ENCODE data around the gene MED22. TPM values are rescaled to one million over a fixed set of nuclear protein-coding genes. Genes with fewer than 3 reads are reported as not detected.

Gene MED22
- total RNA-seq, 2 experiments from 2014 or later: 42.3 to 45.2 TPM

DNA sequence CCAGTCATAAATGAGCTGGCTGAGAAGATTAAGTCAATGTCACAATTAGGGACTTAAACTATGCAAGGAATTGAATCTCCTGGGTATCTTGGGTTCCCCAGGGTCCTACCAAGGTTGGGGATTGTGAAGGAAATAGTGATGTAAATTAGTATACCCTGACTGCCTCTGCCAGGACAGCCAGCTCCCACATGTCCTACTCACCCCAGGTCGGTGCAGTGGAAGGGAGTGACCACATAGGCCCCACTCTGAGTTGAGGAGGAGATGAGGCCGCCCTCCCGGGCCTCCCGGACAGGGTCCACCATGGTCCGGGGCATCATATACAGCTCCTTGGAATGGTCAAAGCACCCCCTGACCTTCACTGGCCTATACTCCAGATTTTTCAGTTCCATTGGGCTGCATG lies 5.6 kb upstream of the MED22 start:
- Mint-ChIP-seq H3K27me3 (no peaks in the 10 kb centered on the region), H3K4me1 (peaks cover 50% of the 10 kb centered on the region), H3K27ac (peak overlapping the region; percentile 45), H3K36me3 (peaks cover 40% of the 10 kb centered on the region), H3K9me3 (no peaks in the 10 kb centered on the region), H3K4me3 (no peak overlapping the region)
- DNase-seq: no peak

DNA sequence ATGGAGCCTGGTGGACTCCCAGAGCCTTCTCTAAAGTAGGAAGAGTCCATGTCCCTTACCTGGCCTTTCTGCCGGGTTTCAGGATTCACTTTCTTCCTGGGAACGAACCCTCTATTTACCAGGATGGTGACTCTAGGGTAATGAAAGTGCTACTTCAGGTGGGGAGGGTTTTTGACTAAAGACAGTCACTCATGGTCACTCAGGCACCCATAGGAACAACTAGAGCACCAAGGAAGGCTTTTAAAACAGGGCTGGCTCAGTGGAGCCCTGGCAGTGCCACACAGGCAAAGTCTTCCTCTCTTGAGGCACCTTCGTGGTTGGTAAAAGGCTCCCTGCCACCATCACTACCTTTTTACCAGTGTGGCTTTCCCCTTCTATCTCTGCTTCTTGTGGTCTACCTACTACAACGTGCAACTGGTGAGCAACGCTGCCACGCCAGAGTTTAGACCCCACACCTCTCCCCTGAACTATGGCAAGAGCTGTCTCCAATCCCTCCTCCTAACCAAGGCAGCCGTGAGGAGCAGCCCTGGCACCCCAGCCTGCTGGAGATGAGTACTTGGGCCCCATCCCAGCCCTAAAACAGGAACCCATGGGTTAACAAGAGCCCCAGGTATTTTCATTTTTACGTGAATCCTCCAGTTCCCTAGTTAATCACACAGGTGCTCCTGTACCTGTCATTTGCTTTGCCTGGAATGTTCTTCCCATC lies 4.9 kb upstream of the MED22 start:
- DNase-seq: no peak
- Mint-ChIP-seq H3K27me3 (peaks cover 4% of the 10 kb centered on the region), H3K9me3 (no peaks in the 10 kb centered on the region), H3K27ac (peak overlapping the region; percentile 65), H3K4me1 (peaks cover 43% of the 10 kb centered on the region), H3K4me3 (no peak overlapping the region), H3K36me3 (peaks cover 47% of the 10 kb centered on the region)

DNA sequence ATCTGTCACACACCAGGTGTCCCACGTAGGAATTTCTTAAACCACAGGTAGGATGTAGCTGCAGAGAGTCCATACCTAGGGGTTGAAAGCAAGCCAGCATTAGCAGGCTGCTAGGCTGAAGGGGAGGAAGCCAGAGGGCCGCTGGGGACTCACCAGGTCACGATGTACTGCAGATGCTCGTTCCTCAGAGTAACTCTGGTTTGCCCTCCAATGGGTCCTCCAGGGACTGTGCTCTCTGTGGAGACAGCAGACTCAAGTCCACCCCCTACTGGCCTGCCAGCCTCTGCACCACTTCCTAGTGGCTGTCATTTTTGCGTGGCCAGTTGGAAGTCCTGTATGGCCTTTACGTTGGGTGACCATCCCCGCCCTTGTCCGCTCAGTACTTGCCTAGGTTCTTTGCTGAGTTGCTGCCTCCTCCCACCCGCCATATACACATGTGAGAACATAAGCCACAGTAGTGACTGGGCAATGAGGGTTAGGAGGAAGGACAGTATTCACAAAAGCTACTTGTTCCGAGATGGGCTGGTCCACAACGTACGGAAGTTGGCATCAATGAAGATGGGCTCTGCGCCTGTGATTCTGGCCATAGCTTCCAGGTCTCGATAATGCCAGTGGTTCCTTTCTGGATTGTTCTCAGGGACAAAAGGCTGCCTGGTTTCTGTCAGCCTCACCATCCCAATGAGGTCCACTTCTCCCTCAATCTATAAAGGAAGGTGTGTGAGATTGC lies 4.1 kb upstream of the MED22 start:
- Mint-ChIP-seq H3K27me3 (peaks cover 4% of the 10 kb centered on the region), H3K9me3 (no peaks in the 10 kb centered on the region), H3K4me1 (peaks cover 39% of the 10 kb centered on the region), H3K36me3 (peaks cover 49% of the 10 kb centered on the region), H3K27ac (peak overlapping the region; percentile 34), H3K4me3 (peak overlapping the region; percentile 14)
- DNase-seq: peak; percentile 55

DNA sequence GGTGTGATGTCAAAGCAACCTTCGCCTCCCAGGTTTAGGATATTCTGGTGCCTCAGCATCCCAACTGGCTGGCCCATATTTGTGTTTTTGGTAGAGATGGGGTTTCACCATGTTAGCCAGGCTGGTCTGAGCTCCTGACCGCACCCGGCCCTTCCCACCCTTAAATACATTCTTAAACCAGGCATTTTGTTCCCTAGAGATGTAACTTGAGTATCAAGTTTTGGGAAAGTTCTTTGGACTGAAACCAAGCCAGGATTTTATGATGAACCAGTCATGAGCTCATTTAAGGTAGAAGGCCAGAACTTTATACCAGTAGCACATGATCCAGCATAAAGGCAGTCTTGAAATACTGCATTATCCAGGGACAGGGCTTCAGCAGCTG lies 3.6 kb upstream of the MED22 start:
- H3K36me3 Mint-ChIP-seq: peaks cover 55% of the 10 kb centered on the region
- DNase-seq: no peak
- H3K27ac Mint-ChIP-seq: peak overlapping the region; percentile 56
- H3K4me3 Mint-ChIP-seq: peak overlapping the region; percentile 18
- peaks cover 44% of the 10 kb centered on the region for H3K4me1 Mint-ChIP-seq
- peaks cover 4% of the 10 kb centered on the region for H3K27me3 Mint-ChIP-seq
- H3K9me3 Mint-ChIP-seq: no peaks in the 10 kb centered on the region

DNA sequence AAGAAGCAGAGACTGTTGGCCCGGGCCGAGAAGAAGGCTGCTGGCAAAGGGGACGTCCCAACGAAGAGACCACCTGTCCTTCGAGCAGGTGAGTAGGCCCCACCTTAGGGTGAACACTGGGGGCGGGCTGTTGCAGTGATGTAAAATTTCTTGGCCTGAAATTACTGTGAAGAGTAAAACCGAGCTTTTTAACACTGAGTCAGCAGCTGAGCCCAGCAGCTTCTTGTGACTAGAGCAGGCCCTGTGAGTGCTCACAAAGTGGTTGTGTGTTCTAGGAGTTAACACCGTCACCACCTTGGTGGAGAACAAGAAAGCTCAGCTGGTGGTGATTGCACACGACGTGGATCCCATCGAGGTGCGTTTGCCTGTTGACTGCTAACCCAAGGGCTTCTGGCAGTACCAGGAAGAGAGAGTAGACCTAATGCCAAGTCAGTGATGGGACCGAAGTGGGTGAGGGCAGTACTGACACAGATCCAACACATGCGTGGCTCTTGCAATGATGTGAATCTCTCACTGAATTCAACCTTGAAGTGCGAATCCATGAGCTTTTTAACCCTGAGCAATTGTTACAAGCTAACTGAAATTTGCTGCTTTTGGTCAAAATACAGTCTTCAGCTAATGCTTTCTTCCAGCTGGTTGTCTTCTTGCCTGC lies 2.2 kb upstream of the MED22 start:
- no peak for DNase-seq
- H3K27ac Mint-ChIP-seq: peak overlapping the region; percentile 99
- H3K36me3 Mint-ChIP-seq: peaks cover 61% of the 10 kb centered on the region
- H3K4me1 Mint-ChIP-seq: peaks cover 50% of the 10 kb centered on the region
- peaks cover 4% of the 10 kb centered on the region for H3K27me3 Mint-ChIP-seq
- H3K4me3 Mint-ChIP-seq: peak overlapping the region; percentile 100
- no peaks in the 10 kb centered on the region for H3K9me3 Mint-ChIP-seq

DNA sequence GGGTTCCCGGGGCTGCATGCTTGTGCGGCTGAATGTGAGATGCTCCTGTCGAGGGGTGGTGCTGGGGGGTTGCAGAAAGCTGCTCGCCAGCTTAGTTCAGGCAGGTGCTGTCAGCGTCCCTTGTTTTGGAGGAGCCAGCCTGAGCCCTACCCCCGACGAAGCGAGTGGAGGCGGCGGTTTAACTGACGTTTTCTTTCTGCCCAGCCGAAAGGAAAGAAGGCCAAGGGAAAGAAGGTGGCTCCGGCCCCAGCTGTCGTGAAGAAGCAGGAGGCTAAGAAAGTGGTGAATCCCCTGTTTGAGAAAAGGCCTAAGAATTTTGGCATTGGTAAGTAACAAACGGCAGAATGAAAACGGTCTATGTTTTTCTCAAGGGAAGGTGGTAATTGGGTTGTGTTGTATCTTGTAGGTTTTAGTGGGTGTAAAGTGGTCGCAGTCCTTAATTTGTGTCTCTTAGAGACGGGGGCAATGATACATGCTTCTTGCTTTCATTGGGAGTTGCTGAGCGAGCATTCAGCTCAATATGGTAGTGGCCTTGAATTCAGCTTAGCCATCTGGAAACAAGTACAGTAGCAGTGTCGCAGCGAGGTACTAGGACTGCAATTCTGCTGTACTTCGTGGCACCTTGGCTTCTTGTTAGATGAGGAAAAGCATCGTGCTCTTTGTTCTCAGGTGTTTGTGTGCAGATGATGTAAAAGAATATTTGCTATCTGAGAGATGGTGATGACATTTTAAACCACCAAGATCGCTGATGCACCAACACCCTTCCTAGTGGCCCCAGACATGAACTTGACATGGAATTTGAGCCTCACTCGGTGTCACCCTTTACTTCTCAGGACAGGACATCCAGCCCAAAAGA lies 1.0 kb upstream of the MED22 start:
- no peaks in the 10 kb centered on the region for H3K9me3 Mint-ChIP-seq

DNA sequence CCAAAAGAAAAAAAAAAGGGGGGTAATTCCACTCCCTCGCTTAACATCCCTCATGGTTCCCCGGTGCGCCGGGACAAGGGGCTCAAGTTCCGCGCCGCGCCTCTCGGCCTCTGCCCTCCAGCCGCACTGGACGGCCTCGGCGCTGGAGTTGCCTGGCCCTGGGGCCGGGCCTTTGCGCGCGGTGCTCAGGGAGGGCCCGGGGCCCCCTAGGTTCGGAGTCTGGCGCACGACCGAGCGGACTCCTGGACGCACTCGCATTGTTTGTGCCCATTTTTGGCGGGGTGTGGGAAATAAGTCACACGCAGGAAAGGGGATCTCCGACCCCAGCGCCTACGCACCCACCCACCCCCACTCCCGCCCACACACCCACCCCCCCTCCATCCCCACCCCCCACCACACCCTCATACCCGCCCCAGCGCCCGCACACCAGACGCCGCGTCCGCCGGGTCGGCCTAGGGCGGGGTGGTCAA lies 381 bp downstream of the MED22 start:
- Mint-ChIP-seq H3K4me1 (peaks cover 40% of the 10 kb centered on the region), H3K27me3 (peaks cover 4% of the 10 kb centered on the region), H3K27ac (peak overlapping the region; percentile 99), H3K9me3 (no peaks in the 10 kb centered on the region), H3K36me3 (peaks cover 62% of the 10 kb centered on the region), H3K4me3 (peak overlapping the region; percentile 100)
- DNase-seq: peak; percentile 57

More for the DNA sequence above, 1.0 kb upstream of the MED22 start:
- Mint-ChIP-seq H3K4me1 (peaks cover 44% of the 10 kb centered on the region), H3K4me3 (peak overlapping the region; percentile 100), H3K27me3 (peaks cover 4% of the 10 kb centered on the region), H3K36me3 (peaks cover 67% of the 10 kb centered on the region), H3K27ac (peak overlapping the region; percentile 99)
- DNase-seq: no peak

DNA sequence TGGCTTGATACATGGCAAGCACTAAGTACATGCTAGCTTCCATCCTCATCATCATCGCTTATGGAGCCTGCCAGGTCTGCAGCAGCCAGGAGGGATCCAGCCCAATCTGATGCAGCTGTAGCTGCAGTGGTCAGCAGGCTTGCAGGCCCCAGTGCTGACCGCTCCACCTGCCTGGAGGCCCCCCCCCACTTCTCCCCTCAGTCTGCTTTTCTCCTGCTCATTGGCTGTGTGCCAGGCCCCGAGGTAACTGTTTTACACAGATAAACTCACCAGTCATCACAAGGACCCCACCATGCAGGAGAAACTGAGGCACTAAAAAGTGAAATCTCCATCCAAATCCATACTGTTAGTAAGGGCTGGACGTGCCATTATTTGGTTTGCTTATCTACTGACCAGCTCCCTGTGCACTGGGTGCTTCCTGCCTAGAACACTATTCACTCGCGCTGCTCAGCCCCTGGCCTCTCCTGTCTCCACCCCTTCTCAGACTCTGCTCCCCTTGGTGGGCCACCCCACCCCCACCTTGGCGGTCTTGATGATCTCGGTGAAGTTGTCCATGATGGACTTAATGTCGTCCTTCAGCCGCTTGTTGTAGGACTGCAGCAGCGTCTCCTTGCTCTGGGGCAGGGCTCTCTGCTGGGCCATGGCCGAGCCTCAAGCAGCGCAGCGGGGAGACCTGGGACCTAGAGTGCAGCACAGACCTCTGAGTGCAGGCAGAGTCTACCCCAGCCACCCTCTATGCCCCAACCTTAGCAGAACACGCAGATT lies 1.7 kb downstream of the MED22 start:
- Mint-ChIP-seq H3K36me3 (peaks cover 57% of the 10 kb centered on the region), H3K9me3 (no peaks in the 10 kb centered on the region), H3K27me3 (peaks cover 4% of the 10 kb centered on the region), H3K4me1 (peaks cover 35% of the 10 kb centered on the region), H3K4me3 (peak overlapping the region; percentile 100), H3K27ac (peak overlapping the region; percentile 95)
- no peak for DNase-seq

DNA sequence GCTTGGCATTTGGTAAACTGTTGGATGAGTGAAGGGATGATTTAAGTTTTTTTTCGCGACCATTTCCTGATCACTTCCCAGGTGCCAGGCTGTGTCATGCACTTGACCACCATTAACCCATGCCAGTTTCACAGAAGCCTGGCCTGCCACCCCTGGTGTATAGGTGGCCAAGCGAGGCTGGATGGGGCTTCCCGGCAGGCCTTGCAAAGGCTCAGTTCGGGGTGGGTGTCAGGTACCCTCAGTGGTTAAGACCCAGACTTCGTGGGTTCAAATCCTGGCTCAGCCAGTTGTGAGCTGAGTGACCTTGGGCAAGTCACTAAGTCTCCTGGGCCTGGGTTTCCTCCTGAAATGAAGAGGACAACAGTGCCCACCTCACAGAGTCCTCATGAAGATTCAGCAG lies 2.3 kb downstream of the MED22 start:
- Mint-ChIP-seq H3K4me1 (peaks cover 39% of the 10 kb centered on the region), H3K27me3 (peaks cover 4% of the 10 kb centered on the region), H3K36me3 (peaks cover 59% of the 10 kb centered on the region), H3K9me3 (no peaks in the 10 kb centered on the region), H3K27ac (no peak overlapping the region), H3K4me3 (no peak overlapping the region)
- no peak for DNase-seq

DNA sequence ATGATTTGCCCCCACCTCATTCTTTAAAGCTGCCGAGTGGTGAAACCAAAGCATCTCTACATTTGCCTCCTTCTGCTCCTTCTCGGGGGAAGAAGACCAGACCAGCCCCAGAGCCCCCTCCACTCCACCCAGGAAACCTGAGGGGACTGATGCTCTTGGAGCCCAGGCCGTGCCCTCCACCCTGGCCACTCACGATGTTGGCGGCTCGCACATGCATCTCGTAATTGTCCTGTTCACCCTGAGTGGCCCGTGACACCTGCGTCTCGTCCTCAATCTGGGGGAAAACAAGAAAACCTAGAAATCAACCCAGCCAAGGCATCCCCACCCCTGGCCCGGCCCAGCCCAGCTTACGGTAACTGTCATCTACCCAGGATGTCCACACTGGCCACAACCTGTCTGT lies 3.0 kb downstream of the MED22 start:
- H3K4me3 Mint-ChIP-seq: no peak overlapping the region
- peaks cover 40% of the 10 kb centered on the region for H3K4me1 Mint-ChIP-seq

DNA sequence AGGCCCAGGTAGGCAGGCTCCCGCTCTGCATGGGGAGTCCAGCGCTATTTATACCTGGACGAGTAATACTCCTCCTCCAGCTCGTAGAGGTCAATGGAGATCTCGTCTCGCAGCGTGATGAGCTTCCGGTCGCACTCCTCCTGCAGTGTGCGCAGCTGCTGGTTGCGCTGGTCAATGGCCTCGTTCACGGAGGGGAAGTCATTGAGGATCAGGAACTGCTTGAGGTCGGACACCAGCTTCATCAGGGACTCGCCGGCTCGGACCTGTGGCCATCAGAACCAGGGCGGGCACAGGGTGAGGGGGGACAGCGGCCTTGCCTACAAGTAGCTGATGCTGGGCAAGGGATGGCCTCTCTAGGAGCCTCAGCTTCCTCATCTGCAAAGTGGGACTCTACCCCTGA lies 3.9 kb downstream of the MED22 start:
- no peak overlapping the region for H3K4me3 Mint-ChIP-seq

More for the DNA sequence above, 3.0 kb downstream of the MED22 start:
- peaks cover 59% of the 10 kb centered on the region for H3K36me3 Mint-ChIP-seq
- no peak for DNase-seq
- peaks cover 4% of the 10 kb centered on the region for H3K27me3 Mint-ChIP-seq
- H3K27ac Mint-ChIP-seq: no peak overlapping the region
- no peaks in the 10 kb centered on the region for H3K9me3 Mint-ChIP-seq

DNA sequence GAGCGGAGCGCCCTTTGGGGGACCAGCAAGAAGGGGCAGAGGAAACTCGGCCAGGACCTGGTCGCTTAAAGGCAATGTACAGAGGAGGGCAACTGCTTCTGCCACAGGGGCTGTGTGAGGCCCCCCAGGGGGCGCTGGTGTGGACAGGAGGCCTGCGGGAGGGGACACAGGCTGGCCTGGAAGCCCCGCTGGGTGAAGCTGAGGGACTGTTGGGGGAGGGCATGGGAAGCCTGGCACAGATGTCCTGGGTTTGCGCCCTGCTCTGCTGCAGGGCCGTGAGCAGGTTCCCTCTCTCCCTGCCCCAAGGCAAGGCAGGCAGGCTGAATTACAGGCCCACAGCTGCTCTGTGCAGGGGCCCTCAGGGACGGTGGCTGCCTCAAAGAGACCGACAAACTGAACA lies 5.4 kb downstream of the MED22 start:
- no peaks in the 10 kb centered on the region for H3K27me3 Mint-ChIP-seq
- DNase-seq: no peak
- no peaks in the 10 kb centered on the region for H3K9me3 Mint-ChIP-seq
- no peak overlapping the region for H3K27ac Mint-ChIP-seq
- H3K4me1 Mint-ChIP-seq: peaks cover 38% of the 10 kb centered on the region
- peaks cover 53% of the 10 kb centered on the region for H3K36me3 Mint-ChIP-seq
- H3K4me3 Mint-ChIP-seq: no peak overlapping the region

More for the DNA sequence above, 3.9 kb downstream of the MED22 start:
- H3K36me3 Mint-ChIP-seq: peaks cover 59% of the 10 kb centered on the region
- H3K27me3 Mint-ChIP-seq: peaks cover 4% of the 10 kb centered on the region
- H3K9me3 Mint-ChIP-seq: no peaks in the 10 kb centered on the region
- H3K27ac Mint-ChIP-seq: no peak overlapping the region
- H3K4me1 Mint-ChIP-seq: peaks cover 37% of the 10 kb centered on the region
- DNase-seq: no peak

DNA sequence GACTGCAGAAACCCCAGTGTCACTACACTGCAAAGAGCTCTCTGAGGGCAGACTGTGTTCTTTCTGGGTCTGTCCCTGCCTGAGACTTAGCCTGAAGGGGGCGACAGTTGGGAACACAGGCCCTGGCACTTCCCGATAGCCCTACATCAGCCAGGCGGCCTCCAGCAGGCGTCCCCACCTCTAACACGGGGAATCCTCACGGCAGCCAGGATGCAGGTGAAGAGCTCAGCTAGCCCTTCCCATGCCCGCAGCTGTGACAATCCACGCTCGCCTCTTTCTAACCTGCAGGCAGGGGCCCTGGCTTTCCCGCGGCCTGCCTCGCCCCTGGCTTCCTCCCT lies 5.9 kb downstream of the MED22 start:
- peaks cover 38% of the 10 kb centered on the region for H3K4me1 Mint-ChIP-seq
- no peak overlapping the region for H3K27ac Mint-ChIP-seq
- no peak for DNase-seq
- no peak overlapping the region for H3K4me3 Mint-ChIP-seq
- H3K9me3 Mint-ChIP-seq: no peaks in the 10 kb centered on the region
- peaks cover 51% of the 10 kb centered on the region for H3K36me3 Mint-ChIP-seq
- H3K27me3 Mint-ChIP-seq: no peaks in the 10 kb centered on the region
